ENCODE data around the gene SERPINB3. TPM values are rescaled to one million over a fixed set of nuclear protein-coding genes. Genes with fewer than 3 reads are reported as not detected.

Gene SERPINB3
- polyA plus RNA-seq, 1 donor (not counting 4 experiments of a cell fraction or from before 2014, with no cell fraction given), result 12.7 TPM

- Histone ChIP-seq H3K36me3 (ENCODE audit: control insufficient read depth in 2 of 2, extremely low read depth in 1 of 2, insufficient read depth in 2 of 2, low read length in 2 of 2) (no peaks in the 10 kb centered on the region), H3K4me3 (ENCODE audit: control insufficient read depth in 2 of 3, extremely low read depth in 1 of 3, insufficient read depth in 2 of 3, low read depth in 1 of 3, low read length in 3 of 3) (no peak overlapping the region), H3K9me1 (ENCODE audit: control insufficient read depth, extremely low read depth, insufficient read depth, low read length) (no peaks in the 10 kb centered on the region), H3K27me3 (ENCODE audit: control insufficient read depth, extremely low read depth, insufficient read depth, low read length) (no peaks in the 10 kb centered on the region), H3K4me1 (ENCODE audit: control insufficient read depth, extremely low read depth, insufficient read depth, low read length) (no peaks in the 10 kb centered on the region), H4K20me1 (ENCODE audit: control insufficient read depth, extremely low read depth, insufficient read depth, low read length) (no peaks in the 10 kb centered on the region), H2AFZ (ENCODE audit: control insufficient read depth, low read length) (no peak overlapping the region), H3K9ac (ENCODE audit: control insufficient read depth, extremely low read depth, insufficient read depth, low read length) (no peak overlapping the region), H3K9me3 (ENCODE audit: control insufficient read depth, low read depth, low read length) (no peaks in the 10 kb centered on the region), H3K27ac (ENCODE audit: control insufficient read depth, insufficient read depth, low read length) (no peak overlapping the region), H3K4me2 (ENCODE audit: control insufficient read depth, extremely low read depth, insufficient read depth, low read depth, low read length) (no peak overlapping the region), H3K79me2 (ENCODE audit: control insufficient read depth, insufficient read depth, low read length) (no peaks in the 10 kb centered on the region)
- dilution Hi-C loops (cut with MboI; ENCODE audit: extremely low pct_ligation_motif_present, low sequenced_read_pairs), result no loop called here
- DNase-seq (ENCODE audit: low read depth, low spot score) (no peak), FAIRE-seq (no peak)
- TF ChIP-seq EZH2 (IDR thresholded peaks at IDR 0.05; ENCODE audit: low read length), result no peak
- TF ChIP-seq CTCF (optimal IDR thresholded peaks at IDR 0.05 in 1 of 3, IDR thresholded peaks at IDR 0.05 in 1 of 3, conservative IDR thresholded peaks at IDR 0.05 in 1 of 3; ENCODE audit: extremely low read depth in 1 of 3, insufficient read depth in 2 of 3, low read length in 3 of 3), result no peak
Observed at GRCh38 chr18:63701952-63702351, 40.3 kb upstream of the SERPINB3 start.

GRCh38 chr18:63700501-63700900 lies 38.8 kb upstream of the SERPINB3 start:
- no peak overlapping the region for H2AFZ ChIP-seq (ENCODE audit: control insufficient read depth, low read length)
- H3K9ac ChIP-seq (ENCODE audit: control insufficient read depth, extremely low read depth, insufficient read depth, low read length), result no peak overlapping the region
- no peaks in the 10 kb centered on the region for H4K20me1 ChIP-seq (ENCODE audit: control insufficient read depth, extremely low read depth, insufficient read depth, low read length)
- dilution Hi-C loops (cut with MboI; ENCODE audit: extremely low pct_ligation_motif_present, low sequenced_read_pairs), result no loop called here
- H3K4me3 ChIP-seq (ENCODE audit: control insufficient read depth in 2 of 3, extremely low read depth in 1 of 3, insufficient read depth in 2 of 3, low read depth in 1 of 3, low read length in 3 of 3), result no peak overlapping the region
- H3K79me2 ChIP-seq (ENCODE audit: control insufficient read depth, insufficient read depth, low read length), result no peaks in the 10 kb centered on the region
- TF ChIP-seq CTCF (optimal IDR thresholded peaks at IDR 0.05 in 1 of 3, IDR thresholded peaks at IDR 0.05 in 1 of 3, conservative IDR thresholded peaks at IDR 0.05 in 1 of 3; ENCODE audit: extremely low read depth in 1 of 3, insufficient read depth in 2 of 3, low read length in 3 of 3) (no peak), EZH2 (IDR thresholded peaks at IDR 0.05; ENCODE audit: low read length) (no peak)
- no peaks in the 10 kb centered on the region for H3K4me1 ChIP-seq (ENCODE audit: control insufficient read depth, extremely low read depth, insufficient read depth, low read length)
- H3K4me2 ChIP-seq (ENCODE audit: control insufficient read depth, extremely low read depth, insufficient read depth, low read depth, low read length), result no peak overlapping the region
- H3K9me3 ChIP-seq (ENCODE audit: control insufficient read depth, low read depth, low read length), result no peaks in the 10 kb centered on the region
- no peaks in the 10 kb centered on the region for H3K9me1 ChIP-seq (ENCODE audit: control insufficient read depth, extremely low read depth, insufficient read depth, low read length)
- DNase-seq (ENCODE audit: low read depth, low spot score), result no peak
- H3K36me3 ChIP-seq (ENCODE audit: control insufficient read depth in 2 of 2, extremely low read depth in 1 of 2, insufficient read depth in 2 of 2, low read length in 2 of 2), result no peaks in the 10 kb centered on the region
- no peak for FAIRE-seq
- no peaks in the 10 kb centered on the region for H3K27me3 ChIP-seq (ENCODE audit: control insufficient read depth, extremely low read depth, insufficient read depth, low read length)
- H3K27ac ChIP-seq (ENCODE audit: control insufficient read depth, insufficient read depth, low read length), result no peak overlapping the region

All from keratinocyte (primary cell).